Activated naive CD4-positive, alpha-beta T cell treated with anti-CD3 and anti-CD28 coated beads for 36 hours (primary cell): ENCODE data around the gene CDC45. TPM values are rescaled to one million over a fixed set of nuclear protein-coding genes. Genes with fewer than 3 reads are reported as not detected.
"Not testable (repeated sequence)": the region's sequence is repeated elsewhere in the genome, so short reads cannot be mapped to it uniquely, and the experiment has no call there.

Source experiments
- CTCF ChIA-PET: fragments of 350-600 bp; sonication (Branson Sonifier 250); formaldehyde crosslinking; loops from one replicate; lab custom pipeline; 2021; ENCODE audit warnings: antibody characterized with exemption; lab: Charles Lee
- DNase-seq: peaks from one replicate; pipeline ENCODE4 v3.0.0-alpha.2; 2020
- H3K27ac Mint-ChIP-seq: one replicate; pipeline ENCODE4 v1.8.0; 2021; ENCODE audit warnings: mild to moderate bottlenecking, mixed read lengths
- H3K27me3 Mint-ChIP-seq: one replicate; pipeline ENCODE4 v1.8.0; 2021; ENCODE audit warnings: low read depth, mixed read lengths
- H3K36me3 Mint-ChIP-seq: one replicate; pipeline ENCODE4 v1.8.0; 2021; ENCODE audit warnings: low read depth, mixed read lengths
- H3K4me1 Mint-ChIP-seq: one replicate; pipeline ENCODE4 v1.8.0; 2021; ENCODE audit warnings: low read depth, mixed read lengths
- H3K4me3 Mint-ChIP-seq: one replicate; pipeline ENCODE4 v1.8.0; 2021; ENCODE audit warnings: mild to moderate bottlenecking, moderate library complexity, mixed read lengths
- H3K9me3 Mint-ChIP-seq: one replicate; pipeline ENCODE4 v1.8.0; 2021; ENCODE audit warnings: mixed read lengths
- intact Hi-C: fragments of 100-400 bp; cut with micrococcal nuclease; formaldehyde crosslinking; loops from one replicate; pipeline ENCODE4 v1.15.1; 2023
- total RNA-seq, 2 experiments: library from RNA; stranded (reverse); gene quantifications; one replicate each; pipeline ENCODE4 v1.2.3, GENCODE V29; 2021

The CDC45 gene
- total RNA-seq, 2 experiments from 2014 or later: 86.3 to 91.7 TPM

DNA sequence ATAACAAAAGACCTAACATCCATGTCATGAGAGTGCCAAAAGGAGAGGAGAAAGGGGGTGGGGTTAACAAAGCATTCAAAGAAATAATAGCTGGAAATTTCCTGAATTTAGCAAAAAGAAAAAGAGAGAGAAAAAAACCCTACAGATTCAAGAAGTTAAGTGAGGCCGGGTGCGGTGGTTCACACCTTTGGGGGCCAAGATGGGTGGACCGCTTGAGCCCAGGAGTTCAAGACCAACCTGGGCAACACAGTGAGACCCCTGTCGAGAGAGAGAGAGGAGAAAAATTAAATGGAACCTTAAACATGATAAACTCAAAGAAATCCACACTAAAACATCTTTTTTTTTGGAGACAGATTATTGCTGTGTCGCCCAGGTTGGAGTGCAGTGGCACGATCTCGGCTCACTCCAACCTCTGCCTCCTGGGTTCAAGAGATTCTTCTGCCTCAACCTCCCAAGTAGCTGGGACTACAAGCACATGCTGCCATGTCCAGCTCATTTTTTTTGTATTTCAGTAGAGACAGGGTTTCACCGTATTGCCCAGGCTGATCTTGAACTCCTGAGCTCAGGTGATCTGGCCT, 53.4 kb downstream of the CDC45 start:
- no peaks in the 10 kb centered on the region for H3K36me3 Mint-ChIP-seq
- no peak overlapping the region for H3K27ac Mint-ChIP-seq
- H3K9me3 Mint-ChIP-seq: no peaks in the 10 kb centered on the region
- H3K4me1 Mint-ChIP-seq: no peaks in the 10 kb centered on the region
- CTCF ChIA-PET: interaction anchor here (1.4 kb wide), 1 partner anchor 97 kb away, joined by 3 read pairs; no protein-coding TSS in a partner anchor
- intact Hi-C loops: no loop called here
- no peak overlapping the region for H3K4me3 Mint-ChIP-seq
- DNase-seq: no peak
- H3K27me3 Mint-ChIP-seq: no peaks in the 10 kb centered on the region

DNA sequence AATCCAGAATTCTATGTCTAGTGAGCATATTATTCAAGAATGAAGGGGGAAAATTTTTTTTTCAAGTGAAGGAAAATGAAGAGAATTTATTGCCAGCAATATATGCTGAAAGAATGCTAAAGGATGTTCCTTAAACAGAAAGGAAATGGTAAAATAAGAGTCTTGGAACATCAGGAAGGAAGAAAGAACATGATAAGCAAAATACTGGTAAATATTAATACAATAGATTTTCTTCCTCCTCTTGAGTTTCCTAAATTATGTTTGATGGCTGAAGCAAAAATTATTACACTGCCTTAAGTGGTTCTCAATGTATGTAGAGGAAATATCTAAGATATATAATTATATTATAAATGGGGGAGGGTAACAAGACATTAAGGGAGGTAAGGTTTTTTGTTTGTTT, 54.1 kb downstream of the CDC45 start:
- Mint-ChIP-seq H3K4me3 (no peak overlapping the region), H3K4me1 (no peaks in the 10 kb centered on the region), H3K27me3 (no peaks in the 10 kb centered on the region), H3K36me3 (no peaks in the 10 kb centered on the region), H3K9me3 (no peaks in the 10 kb centered on the region), H3K27ac (no peak overlapping the region)
- CTCF ChIA-PET: no interaction called here
- intact Hi-C loops: no loop called here
- no peak for DNase-seq

DNA sequence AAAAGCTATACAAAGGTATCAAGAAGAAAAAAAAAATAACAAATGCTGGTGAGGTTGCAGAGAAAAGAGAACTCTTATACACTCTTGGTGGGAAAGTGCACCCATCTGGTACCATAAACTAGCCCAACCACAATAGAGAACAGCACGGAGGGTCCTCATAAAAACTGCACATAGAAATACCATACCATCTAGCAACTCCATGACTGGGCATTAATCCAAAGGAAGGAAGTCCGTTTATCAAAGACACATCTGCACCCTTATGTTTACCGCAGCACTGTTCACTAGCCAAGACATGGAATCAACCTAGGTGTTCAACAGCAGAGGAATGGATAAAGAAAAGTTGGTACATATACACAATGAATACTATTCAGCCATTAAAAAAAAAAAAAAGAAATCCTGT, 55.3 kb downstream of the CDC45 start:
- Mint-ChIP-seq H3K9me3 (no peaks in the 10 kb centered on the region), H3K4me1 (no peaks in the 10 kb centered on the region), H3K27ac (no peak overlapping the region), H3K4me3 (no peak overlapping the region), H3K36me3 (no peaks in the 10 kb centered on the region), H3K27me3 (no peaks in the 10 kb centered on the region)
- no peak for DNase-seq
- intact Hi-C loops: no loop called here
- CTCF ChIA-PET: no interaction called here

DNA sequence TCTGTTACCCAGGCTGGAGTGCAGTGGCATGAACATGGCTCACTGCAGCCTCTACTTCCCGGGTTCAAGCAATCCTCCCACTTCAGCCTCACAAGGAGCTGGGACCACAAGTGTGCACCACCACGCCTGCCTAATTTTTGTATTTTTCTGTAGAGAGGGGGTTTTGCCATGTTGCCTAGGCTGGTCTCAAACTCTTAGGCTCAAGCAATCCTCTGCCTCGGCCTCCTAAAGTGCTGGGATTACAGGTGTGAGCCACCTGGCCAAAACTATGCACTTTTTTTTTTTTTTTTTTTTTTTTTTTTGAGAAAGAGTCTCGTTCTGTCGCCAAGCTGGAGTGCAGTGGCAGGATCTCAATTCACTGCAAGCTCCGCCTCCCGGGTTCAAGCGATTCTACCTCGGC, 56.8 kb downstream of the CDC45 start:
- H3K4me3 Mint-ChIP-seq: no peak overlapping the region
- H3K9me3 Mint-ChIP-seq: no peaks in the 10 kb centered on the region
- CTCF ChIA-PET: interaction anchor here (1.5 kb wide), 1 partner anchor 93 kb away, joined by 4 read pairs; no protein-coding TSS in a partner anchor
- intact Hi-C loops: no loop called here
- no peaks in the 10 kb centered on the region for H3K4me1 Mint-ChIP-seq
- no peak for DNase-seq
- no peaks in the 10 kb centered on the region for H3K27me3 Mint-ChIP-seq
- H3K36me3 Mint-ChIP-seq: no peaks in the 10 kb centered on the region
- no peak overlapping the region for H3K27ac Mint-ChIP-seq

DNA sequence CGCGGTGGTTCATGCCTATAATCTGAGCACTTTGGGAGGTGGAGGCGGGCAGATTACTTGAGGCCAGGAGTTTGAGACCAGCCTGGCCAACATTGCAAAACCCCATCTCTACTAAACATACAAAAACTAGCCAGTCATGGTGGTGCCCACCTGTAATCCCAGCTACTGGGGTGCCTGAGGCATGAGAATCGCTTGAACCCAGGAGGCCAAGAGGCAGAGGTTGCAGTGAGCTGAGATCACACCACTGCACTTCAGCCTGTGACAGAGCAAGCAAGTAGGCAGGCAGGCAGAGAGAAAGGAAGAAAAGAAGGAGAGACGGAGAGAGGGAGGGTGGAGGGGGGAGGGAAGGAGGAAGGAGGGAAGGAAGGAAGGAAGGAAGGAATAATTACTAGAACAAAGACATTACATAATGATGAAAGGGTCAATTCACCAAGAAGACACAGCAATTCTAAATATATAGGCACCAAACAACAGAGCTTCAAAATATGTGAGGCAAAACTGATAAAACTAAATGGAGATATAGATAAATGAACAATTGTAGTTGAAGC, 58.3 kb downstream of the CDC45 start:
- DNase-seq: no peak
- H3K4me3 Mint-ChIP-seq: no peak overlapping the region
- intact Hi-C loops: no loop called here
- CTCF ChIA-PET: no interaction called here
- no peaks in the 10 kb centered on the region for H3K27me3 Mint-ChIP-seq
- no peaks in the 10 kb centered on the region for H3K4me1 Mint-ChIP-seq
- no peaks in the 10 kb centered on the region for H3K9me3 Mint-ChIP-seq
- no peak overlapping the region for H3K27ac Mint-ChIP-seq
- no peaks in the 10 kb centered on the region for H3K36me3 Mint-ChIP-seq

DNA sequence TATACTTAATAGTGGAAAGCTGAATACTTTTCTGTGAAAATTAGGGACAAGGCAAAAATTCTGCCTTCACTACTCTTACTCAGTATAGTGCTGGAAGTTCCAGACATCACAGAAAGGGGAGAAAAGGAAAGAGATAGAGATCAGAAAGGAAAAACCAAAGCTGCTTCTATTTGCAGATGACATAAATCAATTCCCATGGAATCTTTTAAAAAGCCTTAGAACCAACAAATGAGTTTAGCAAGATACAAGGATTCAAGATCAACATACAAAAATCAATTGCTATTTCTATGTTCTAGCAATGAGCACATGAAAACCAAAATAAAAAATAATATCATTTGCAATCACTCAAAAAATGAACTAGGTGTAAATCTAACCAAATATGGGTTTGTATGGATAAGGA, 60.7 kb downstream of the CDC45 start:
- H3K4me1 Mint-ChIP-seq: no peaks in the 10 kb centered on the region
- no peak overlapping the region for H3K4me3 Mint-ChIP-seq
- H3K36me3 Mint-ChIP-seq: no peaks in the 10 kb centered on the region
- intact Hi-C loops: no loop called here
- no peaks in the 10 kb centered on the region for H3K9me3 Mint-ChIP-seq
- DNase-seq: no peak
- H3K27ac Mint-ChIP-seq: no peak overlapping the region
- H3K27me3 Mint-ChIP-seq: no peaks in the 10 kb centered on the region
- CTCF ChIA-PET: interaction anchor here (0.6 kb wide), 1 partner anchor 49 kb away, joined by 3 read pairs; no protein-coding TSS in a partner anchor

DNA sequence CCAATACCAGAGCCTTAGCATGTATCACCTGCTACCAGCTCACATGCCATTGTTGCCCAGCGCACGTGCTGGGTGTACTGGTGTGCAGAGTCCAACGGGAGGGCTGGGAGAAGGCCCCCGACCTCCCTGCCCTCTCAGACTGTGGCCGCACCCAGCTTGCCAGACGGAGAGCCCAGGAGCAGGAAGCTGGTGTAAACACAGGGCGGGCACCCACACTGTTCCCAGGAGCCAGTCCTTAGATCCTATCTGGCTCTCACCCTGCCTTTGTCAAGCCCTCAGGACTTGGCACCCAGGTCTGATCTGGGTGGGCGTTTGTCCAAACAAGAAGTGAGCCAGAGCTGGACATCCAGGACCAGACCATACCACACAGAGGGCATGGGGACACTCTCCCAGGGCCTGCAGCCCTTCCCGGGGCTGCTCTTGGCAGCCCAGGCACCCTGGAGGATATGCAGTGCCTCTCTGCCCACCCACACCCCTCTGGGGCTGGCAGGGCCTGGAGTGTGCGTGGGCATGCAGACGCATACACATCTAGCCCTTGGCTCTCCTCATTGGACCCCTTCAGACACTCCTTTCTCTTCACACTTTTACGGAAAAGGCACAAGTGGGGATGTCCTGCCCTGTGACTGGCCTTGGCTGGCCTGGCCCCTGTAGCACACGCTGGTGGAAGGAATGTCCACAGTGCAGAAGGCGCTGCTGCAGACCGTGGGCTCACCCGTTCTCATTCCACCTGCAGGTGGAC, 64.4 kb downstream of the CDC45 start:
- Mint-ChIP-seq H3K4me3 (no peak overlapping the region), H3K9me3 (no peaks in the 10 kb centered on the region), H3K4me1 (no peaks in the 10 kb centered on the region), H3K27me3 (no peaks in the 10 kb centered on the region), H3K36me3 (no peaks in the 10 kb centered on the region), H3K27ac (no peak overlapping the region)
- DNase-seq: no peak
- CTCF ChIA-PET: no interaction called here
- intact Hi-C loops: no loop called here

DNA sequence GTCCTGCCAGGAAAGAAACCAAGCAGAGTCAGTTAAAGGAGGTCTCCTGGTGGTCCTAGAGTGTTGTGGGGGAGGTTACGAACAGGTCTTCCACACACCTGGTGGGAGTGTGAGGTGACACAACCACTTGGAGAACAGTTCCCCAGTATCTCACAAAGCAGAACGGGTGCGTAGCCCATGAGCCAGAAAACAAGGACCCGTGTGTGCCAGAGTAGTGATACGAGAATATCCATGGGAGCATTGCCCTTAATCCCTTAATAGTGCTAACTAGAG, 66.2 kb downstream of the CDC45 start:
- CTCF ChIA-PET: no interaction called here
- H3K4me3 Mint-ChIP-seq: no peak overlapping the region
- H3K27ac Mint-ChIP-seq: no peak overlapping the region
- no peak for DNase-seq
- H3K27me3 Mint-ChIP-seq: no peaks in the 10 kb centered on the region
- H3K4me1 Mint-ChIP-seq: no peaks in the 10 kb centered on the region
- intact Hi-C loops: no loop called here
- no peaks in the 10 kb centered on the region for H3K9me3 Mint-ChIP-seq
- H3K36me3 Mint-ChIP-seq: no peaks in the 10 kb centered on the region

DNA sequence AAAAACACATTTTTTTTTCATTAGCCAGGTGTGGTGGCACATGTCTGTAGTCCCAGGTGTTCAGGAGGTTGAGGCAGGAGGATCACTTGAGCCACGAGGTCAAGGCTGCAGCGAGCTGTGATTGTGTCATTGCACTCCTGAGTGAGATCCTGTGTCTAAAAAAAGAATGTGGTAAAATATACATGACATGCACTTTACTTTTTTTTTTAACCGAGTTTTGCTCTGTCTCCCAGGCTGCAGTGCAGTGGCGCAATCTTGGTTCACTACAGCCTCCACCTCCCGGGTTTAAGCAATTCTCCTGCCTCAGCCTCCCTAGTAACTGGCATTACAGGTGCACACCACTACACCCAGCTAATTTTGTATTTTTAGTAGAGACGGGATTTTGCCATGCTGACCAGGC, 67.0 kb downstream of the CDC45 start:
- CTCF ChIA-PET: no interaction called here

DNA sequence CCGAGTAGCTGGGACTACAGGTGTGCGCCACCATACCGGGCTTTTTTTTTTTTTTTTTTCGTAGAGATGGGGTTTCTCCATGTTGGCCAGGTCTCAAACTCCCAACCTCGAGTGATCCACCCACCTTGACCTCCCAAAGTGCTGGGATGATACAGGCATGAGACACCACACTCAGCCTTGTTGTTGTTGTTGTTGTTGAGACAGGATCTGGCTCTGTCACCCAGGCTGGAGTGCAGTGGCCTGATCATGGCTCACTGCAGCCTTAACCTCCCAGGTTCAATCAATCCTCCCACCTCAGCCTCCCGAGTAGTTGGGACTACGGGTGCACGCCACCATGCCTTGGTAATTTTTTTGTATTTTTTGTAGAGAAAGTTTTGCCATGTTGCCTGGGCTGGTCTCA, 67.9 kb downstream of the CDC45 start:
- H3K27me3 Mint-ChIP-seq: no peaks in the 10 kb centered on the region
- CTCF ChIA-PET: no interaction called here
- DNase-seq: no peak
- no peak overlapping the region for H3K4me3 Mint-ChIP-seq
- no peak overlapping the region for H3K27ac Mint-ChIP-seq
- intact Hi-C loops: no loop called here
- H3K36me3 Mint-ChIP-seq: no peaks in the 10 kb centered on the region
- peaks cover 2% of the 10 kb centered on the region for H3K9me3 Mint-ChIP-seq
- no peaks in the 10 kb centered on the region for H3K4me1 Mint-ChIP-seq

More for the DNA sequence above, 67.0 kb downstream of the CDC45 start:
- no peak for DNase-seq
- Mint-ChIP-seq H3K27ac (no peak overlapping the region), H3K4me1 (no peaks in the 10 kb centered on the region), H3K27me3 (no peaks in the 10 kb centered on the region), H3K4me3 (no peak overlapping the region), H3K9me3 (no peaks in the 10 kb centered on the region), H3K36me3 (no peaks in the 10 kb centered on the region)
- intact Hi-C loops: no loop called here

DNA sequence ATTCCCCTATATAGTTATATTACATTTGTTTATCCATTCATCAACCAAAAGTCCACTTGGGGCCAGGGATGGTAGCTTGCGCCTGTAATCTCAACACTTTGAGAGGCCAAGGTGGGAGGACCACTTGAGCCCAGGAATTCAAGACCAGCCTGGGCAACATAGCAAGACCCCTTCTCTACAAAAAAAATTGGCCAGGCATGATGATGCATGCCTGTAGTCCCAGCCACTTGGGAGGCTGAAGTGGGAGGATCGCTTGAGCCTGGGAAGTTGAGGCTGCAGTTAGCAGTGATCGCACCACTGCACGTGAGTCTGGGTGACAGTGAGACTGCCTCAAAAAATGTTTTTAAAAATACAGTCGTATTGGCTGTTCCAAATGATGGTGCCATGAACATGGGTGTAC, 68.7 kb downstream of the CDC45 start:
- DNase-seq, H3K9me3 Mint-ChIP-seq, H3K36me3 Mint-ChIP-seq, H3K4me3 Mint-ChIP-seq, intact Hi-C loops, H3K27me3 Mint-ChIP-seq, CTCF ChIA-PET, H3K4me1 Mint-ChIP-seq, H3K27ac Mint-ChIP-seq: not testable (repeated sequence)

DNA sequence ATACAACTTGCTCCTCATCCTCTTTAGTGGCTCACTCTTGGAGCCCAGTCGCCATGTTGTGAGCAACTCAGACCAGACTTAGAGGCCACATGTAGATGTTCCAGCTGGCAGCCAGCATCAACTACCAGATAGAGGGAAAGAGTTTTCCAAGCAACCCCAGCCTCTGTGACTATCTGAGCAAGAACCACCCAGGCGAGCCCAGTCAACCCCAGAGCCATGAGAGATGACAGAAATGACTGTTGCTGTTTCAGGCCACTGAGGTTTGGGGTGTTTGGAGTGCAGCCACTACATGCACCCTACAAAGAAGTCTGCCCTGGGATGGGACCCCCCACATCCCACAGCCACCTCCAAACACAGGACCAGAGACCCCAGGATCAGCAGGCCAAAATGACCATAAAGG, 69.2 kb downstream of the CDC45 start:
- peaks cover 3% of the 10 kb centered on the region for H3K9me3 Mint-ChIP-seq
- no peak overlapping the region for H3K27ac Mint-ChIP-seq
- no peaks in the 10 kb centered on the region for H3K4me1 Mint-ChIP-seq
- no peak for DNase-seq
- no peaks in the 10 kb centered on the region for H3K27me3 Mint-ChIP-seq
- H3K4me3 Mint-ChIP-seq: no peak overlapping the region
- intact Hi-C loops: no loop called here
- CTCF ChIA-PET: interaction anchor here (0.9 kb wide), 1 partner anchor 34 kb away, joined by 4 read pairs; no protein-coding TSS in a partner anchor
- H3K36me3 Mint-ChIP-seq: no peaks in the 10 kb centered on the region

DNA sequence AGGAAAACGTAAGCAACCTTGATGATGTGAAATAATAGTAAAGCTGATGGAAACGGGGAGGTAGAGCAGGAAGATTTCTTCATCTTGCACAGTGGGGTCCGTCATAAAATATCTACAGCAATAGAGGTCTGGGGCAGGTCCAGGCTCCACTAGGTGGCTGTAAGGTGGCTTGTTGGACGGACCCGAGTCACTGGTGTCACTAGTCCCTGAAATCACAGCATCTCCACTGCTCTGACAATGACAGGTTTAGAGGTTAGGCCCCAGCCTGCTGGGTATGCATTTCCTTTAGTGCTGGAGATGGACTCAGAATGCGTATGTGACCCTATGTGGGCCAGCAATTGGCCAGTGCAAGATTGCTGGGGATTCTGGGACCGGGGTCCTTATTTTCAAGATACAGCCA, 69.7 kb downstream of the CDC45 start:
- H3K36me3 Mint-ChIP-seq: no peaks in the 10 kb centered on the region
- H3K9me3 Mint-ChIP-seq: peaks cover 3% of the 10 kb centered on the region
- no peaks in the 10 kb centered on the region for H3K4me1 Mint-ChIP-seq
- H3K4me3 Mint-ChIP-seq: no peak overlapping the region
- no peak for DNase-seq
- H3K27me3 Mint-ChIP-seq: no peaks in the 10 kb centered on the region
- intact Hi-C loops: no loop called here
- CTCF ChIA-PET: interaction anchor here (0.6 to 0.9 kb wide), 2 partner anchors 35 to 536 kb away, joined by 3 to 4 read pairs; no protein-coding TSS in a partner anchor
- no peak overlapping the region for H3K27ac Mint-ChIP-seq
